H9 (cell line): ENCODE data around the gene SNUPN. TPM values are rescaled to one million over a fixed set of nuclear protein-coding genes. Genes with fewer than 3 reads are reported as not detected.
A peak's percentile ranks its signal among the peaks of the same experiment; 100 is the strongest.

Source experiments
- DNase-seq: peaks from one replicate; pipeline ENCODE4 v3.0.0-alpha.2; 2017
- H2AFZ ChIP-seq: one replicate; pipeline ENCODE4 v1.6.1; 2013; ENCODE audit warnings: mild to moderate bottlenecking, low read length, control low read depth, moderate library complexity
- H2AK5ac ChIP-seq: 2 replicates; pipeline ENCODE4 v1.6.1; 2013; ENCODE audit warnings: low read length, control low read depth, mixed read lengths; ENCODE audit not compliant: insufficient read length
- H2BK120ac ChIP-seq: one replicate; pipeline ENCODE4 v1.6.1; 2013; ENCODE audit warnings: low read depth, mild to moderate bottlenecking, low read length, control low read depth, inconsistent platforms; ENCODE audit not compliant: poor library complexity, severe bottlenecking
- H2BK12ac ChIP-seq: 2 replicates; pipeline ENCODE4 v1.6.1; 2013; ENCODE audit warnings: low read length, control low read depth, mixed read lengths, low read depth; ENCODE audit not compliant: insufficient read length
- H2BK15ac ChIP-seq: 2 replicates; pipeline ENCODE4 v1.6.1; 2013; ENCODE audit warnings: low read depth, low read length, control low read depth
- H2BK20ac ChIP-seq: one replicate; pipeline ENCODE4 v1.6.1; 2013; ENCODE audit warnings: low read depth, mild to moderate bottlenecking, low read length, control low read depth, inconsistent platforms; ENCODE audit not compliant: poor library complexity, severe bottlenecking
- H2BK5ac ChIP-seq: 2 replicates; pipeline ENCODE4 v1.6.1; 2013; ENCODE audit warnings: low read length, control low read depth, mixed read lengths; ENCODE audit not compliant: insufficient read length
- H3K14ac ChIP-seq: 2 replicates; pipeline ENCODE4 v1.6.1; 2013; ENCODE audit warnings: low read length, control low read depth; ENCODE audit not compliant: insufficient read depth
- H3K18ac ChIP-seq: 2 replicates; pipeline ENCODE4 v1.6.1; 2013; ENCODE audit warnings: low read depth, mild to moderate bottlenecking, mixed read lengths, low read length, control low read depth; ENCODE audit not compliant: insufficient read length
- H3K23ac ChIP-seq: 2 replicates; pipeline ENCODE4 v1.6.1; 2013; ENCODE audit warnings: low read length, control low read depth, mixed read lengths, low read depth; ENCODE audit not compliant: insufficient read length
- H3K23me2 ChIP-seq: 2 replicates; pipeline ENCODE4 v1.6.1; 2013; ENCODE audit warnings: low read depth, mild to moderate bottlenecking, mixed read lengths, low read length, control low read depth; ENCODE audit not compliant: insufficient read length, poor library complexity, severe bottlenecking
- H3K27ac ChIP-seq: 2 replicates; pipeline ENCODE4 v1.5.1; 2013; ENCODE audit warnings: low read length, control low read depth, mixed read lengths, low read depth; ENCODE audit not compliant: insufficient read length
- H3K27me3 ChIP-seq: 2 replicates; pipeline ENCODE4 v1.6.1; 2013; ENCODE audit warnings: low read length, control low read depth, inconsistent platforms; ENCODE audit not compliant: insufficient read depth
- H3K4ac ChIP-seq: 2 replicates; pipeline ENCODE4 v1.6.1; 2013; ENCODE audit warnings: low read depth, mild to moderate bottlenecking, control low read depth, inconsistent platforms, low read length, moderate library complexity
- H3K4me1 ChIP-seq: 2 replicates; pipeline ENCODE4 v1.6.1; 2013; ENCODE audit warnings: low read length, control low read depth, inconsistent platforms; ENCODE audit not compliant: insufficient read depth
- H3K4me2 ChIP-seq: 2 replicates; pipeline ENCODE4 v1.6.1; 2013; ENCODE audit warnings: low read length, control low read depth, mixed read lengths; ENCODE audit not compliant: insufficient read length, insufficient read depth
- H3K56ac ChIP-seq: 2 replicates; pipeline ENCODE4 v1.6.1; 2013; ENCODE audit warnings: low read depth, mild to moderate bottlenecking, mixed read lengths, low read length, control low read depth; ENCODE audit not compliant: insufficient read length
- H3K79me1 ChIP-seq: 2 replicates; pipeline ENCODE4 v1.6.1; 2013; ENCODE audit warnings: low read depth, mild to moderate bottlenecking, moderate library complexity, low read length, control low read depth, inconsistent platforms; ENCODE audit not compliant: insufficient read depth, poor library complexity, severe bottlenecking
- H3K79me2 ChIP-seq: 2 replicates; pipeline ENCODE4 v1.6.1; 2013; ENCODE audit warnings: low read length, control low read depth, inconsistent platforms; ENCODE audit not compliant: insufficient read depth
- H3K9ac ChIP-seq: 2 replicates; pipeline ENCODE4 v1.6.1; 2013; ENCODE audit warnings: low read length, control low read depth, mixed read lengths; ENCODE audit not compliant: insufficient read length; ENCODE audit errors: extremely low read depth
- H3K9me3 ChIP-seq: one replicate; pipeline ENCODE4 v1.6.1; 2013; ENCODE audit warnings: low read depth, low read length, inconsistent platforms; ENCODE audit not compliant: control insufficient read depth
- H3T11ph ChIP-seq: one replicate; pipeline ENCODE4 v1.6.1; 2013; ENCODE audit warnings: mild to moderate bottlenecking, low read length, control low read depth, inconsistent platforms
- H4K20me1 ChIP-seq: one replicate; pipeline ENCODE4 v1.6.1; 2013; ENCODE audit not compliant: control insufficient read depth, insufficient read length, insufficient read depth
- H4K5ac ChIP-seq: 2 replicates; pipeline ENCODE4 v1.6.1; 2013; ENCODE audit warnings: low read depth, mild to moderate bottlenecking, mixed read lengths, low read length, control low read depth; ENCODE audit not compliant: insufficient read length
- H4K8ac ChIP-seq: replicated peaks from 2 replicates; pipeline ENCODE4 v1.6.1; 2013; ENCODE audit warnings: low read length, control low read depth, mixed read lengths, low read depth; ENCODE audit not compliant: insufficient read length
- H4K91ac ChIP-seq: 2 replicates; pipeline ENCODE4 v1.6.1; 2013; ENCODE audit warnings: low read depth, mild to moderate bottlenecking, moderate library complexity, mixed read lengths, low read length, control low read depth; ENCODE audit not compliant: insufficient read length
- H3K27ac Mint-ChIP-seq, 3 experiments: 2 replicates in 2 of 3; 3 replicates in 1 of 3; pipeline ENCODE4 v1.8.0; 2020 to 2021; ENCODE audit warnings: mixed read lengths in 3 of 3, mild to moderate bottlenecking in 1 of 3, moderate library complexity in 1 of 3
- H3K27me3 Mint-ChIP-seq: 2 replicates; pipeline ENCODE4 v1.8.0; 2021; ENCODE audit warnings: low read depth, mild to moderate bottlenecking, moderate library complexity, mixed read lengths
- H3K36me3 Mint-ChIP-seq, 3 experiments: 2 replicates in 2 of 3; 3 replicates in 1 of 3; pipeline ENCODE4 v1.8.0; 2020 to 2021; ENCODE audit warnings: low read depth in 3 of 3, mixed read lengths in 3 of 3; ENCODE audit not compliant: insufficient read depth in 1 of 3
- H3K4me1 Mint-ChIP-seq, 2 experiments: 2 replicates each; pipeline ENCODE4 v1.8.0; 2020; ENCODE audit warnings: mixed read lengths in 2 of 2
- H3K4me3 Mint-ChIP-seq, 2 experiments: 2 replicates in 1 of 2; 3 replicates in 1 of 2; pipeline ENCODE4 v1.8.0; 2020 to 2021; ENCODE audit warnings: mild to moderate bottlenecking in 2 of 2, mixed read lengths in 2 of 2, moderate library complexity in 1 of 2
- H3K9me3 Mint-ChIP-seq, 2 experiments: 2 replicates in 1 of 2; 3 replicates in 1 of 2; pipeline ENCODE4 v1.8.0; 2020; ENCODE audit warnings: mild to moderate bottlenecking in 2 of 2, mixed read lengths in 2 of 2, moderate library complexity in 1 of 2
- CTCF ChIP-seq: fragments of 200-600 bp; sonication (generic); conservative IDR thresholded peaks from 3 replicates; pipeline ENCODE4 v1.8.0; 2021; ENCODE audit warnings: antibody characterized with exemption, mild to moderate bottlenecking
- WGBS: extraction: QIAGEN DNeasy Blood & Tissue Kit; methylation state at CpG from one replicate; pipeline ENCODE4 v1.1.7; 2013; ENCODE audit warnings: missing lambda C conversion rate, low lambda C conversion rate, mixed read lengths; ENCODE audit not compliant: insufficient read length; ENCODE audit errors: extremely low coverage; 5-methylcytosine and 5-hydroxymethylcytosine counted together
- total RNA-seq: library from RNA; stranded (reverse); gene quantifications from 2 replicates; pipeline ENCODE4 v1.2.1, GENCODE V29; 2021

Gene SNUPN
- total RNA-seq, 1 experiment from 2014 or later, result 32.7 TPM

- Histone ChIP-seq H3K4ac (no peak overlapping the region), H3K9ac (no peak overlapping the region), H2BK5ac (no peak overlapping the region), H3K23me2 (no peaks in the 10 kb centered on the region), H2AFZ (no peak overlapping the region), H3K23ac (no peak overlapping the region), H2BK12ac (no peak overlapping the region), H4K20me1 (no peaks in the 10 kb centered on the region), H4K91ac (no peak overlapping the region), H3K79me2 (no peaks in the 10 kb centered on the region), H4K8ac (no peak overlapping the region), H3K56ac (no peak overlapping the region), H3K14ac (no peak overlapping the region), H2BK15ac (no peak overlapping the region), H2BK20ac (no peak overlapping the region), H4K5ac (no peak overlapping the region), H3K79me1 (no peaks in the 10 kb centered on the region), H3K27ac (no peak overlapping the region), H2AK5ac (no peak overlapping the region), H3K4me2 (no peak overlapping the region), H3K9me3 (no peaks in the 10 kb centered on the region), H2BK120ac (no peak overlapping the region), H3K27me3 (no peaks in the 10 kb centered on the region), H3T11ph (no peak overlapping the region), H3K4me1 (no peaks in the 10 kb centered on the region), H3K18ac (no peak overlapping the region)
- Mint-ChIP-seq H3K4me3 (no peak overlapping the region), H3K4me1 (no peaks in the 10 kb centered on the region; a peak in 1 of 4 replicates), H3K27me3 (no peaks in the 10 kb centered on the region), H3K27ac (peak overlapping the region in 1 of 3 experiments; percentile 8; a peak in 3 of 7 replicates), H3K36me3 (peaks cover 8 to 19% (median 12%) of the 10 kb centered on the region in 3 experiments; a peak in 6 of 7 replicates), H3K9me3 (no peaks in the 10 kb centered on the region)
- TF ChIP-seq CTCF, result no peak
- no CpG with 5 or more reads among the region's 4 CpGs for WGBS
- DNase-seq, result no peak
These were observed 33.7 kb downstream of the SNUPN start for GRCh38 chr15:75591655-75592364.
